ENCODE measurements around the gene KRTAP13-1.

KRTAP13-1 gene

DNA sequence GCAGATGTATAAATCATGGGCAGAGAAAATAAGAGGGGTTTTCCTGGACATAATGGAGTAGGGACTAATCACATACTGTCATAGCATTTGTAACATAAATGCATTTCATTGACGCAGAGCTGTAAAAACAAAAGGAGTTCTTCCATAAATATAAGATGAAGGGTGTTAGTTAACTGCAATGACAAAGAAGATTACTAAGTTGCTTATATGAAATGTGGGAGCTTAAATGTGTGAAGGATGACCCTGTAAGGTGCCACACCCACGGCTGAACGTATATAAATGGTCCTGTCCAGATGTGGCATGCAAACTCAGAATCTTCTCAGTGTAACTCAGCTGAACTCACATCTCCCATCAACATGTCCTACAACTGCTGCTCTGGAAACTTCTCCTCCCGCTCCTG is at the start of gene KRTAP13-1:
Gene KRTAP13-1, plus strand, starts transcription at position 301 of the 400 bp plus-strand sequence. Its CDS starts 56 bp downstream, at position 357.
- FAIRE-seq = no peak

- FAIRE-seq = no peak
Measured at GRCh38 chr21:30348506-30348905, 47.3 kb upstream of the KRTAP13-1 start, which contains the start of gene KRTAP23-1. Gene KRTAP23-1 (minus strand): TSS chr21:30348606. CDS start chr21:30348606, 0 bp downstream.

- FAIRE-seq = no peak
Measured at GRCh38 chr21:30349572-30349971, 46.3 kb upstream of the KRTAP13-1 start.

DNA sequence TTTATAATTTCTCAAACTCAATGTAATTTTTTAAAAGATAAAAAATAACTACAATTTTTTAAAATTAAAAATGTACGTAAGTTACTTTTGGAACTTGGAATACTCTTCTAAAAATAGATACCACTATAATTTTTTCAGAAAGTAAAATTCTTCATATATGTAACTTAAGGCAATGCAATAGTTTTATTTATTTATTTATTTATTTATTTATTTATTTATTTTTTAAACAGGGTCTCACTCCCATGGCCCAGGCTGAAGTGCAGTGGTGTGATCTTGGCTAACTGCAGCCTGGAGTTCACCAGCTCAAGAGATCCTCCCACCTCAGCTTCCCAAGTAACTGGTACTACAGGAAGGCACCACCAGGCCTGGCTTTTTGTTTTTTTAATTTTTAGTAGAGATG is 44.3 kb upstream of the KRTAP13-1 start:
- FAIRE-seq = no peak

GRCh38 chr21:30354308-30355005 is 41.4 kb upstream of the KRTAP13-1 start:
- FAIRE-seq = no peak

DNA sequence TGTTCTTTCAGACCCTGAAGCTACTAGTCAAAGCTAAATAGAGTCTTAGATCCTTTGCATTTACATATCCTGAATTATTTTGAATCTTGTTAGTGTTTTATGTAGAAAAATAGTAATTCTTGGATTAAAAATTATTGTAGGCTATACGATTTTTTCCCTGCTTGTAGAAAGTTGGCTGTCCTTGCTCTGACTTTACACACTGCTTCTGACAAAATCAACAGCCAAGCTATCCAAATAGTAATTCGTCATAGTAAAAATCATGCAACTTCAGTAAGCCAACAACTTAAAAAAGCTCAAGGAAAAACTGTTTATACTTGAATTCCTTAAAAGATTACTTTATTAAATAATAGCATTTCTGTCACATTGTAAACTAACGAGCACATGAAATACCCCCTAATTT is 39.9 kb upstream of the KRTAP13-1 start:
- no peak for FAIRE-seq

DNA sequence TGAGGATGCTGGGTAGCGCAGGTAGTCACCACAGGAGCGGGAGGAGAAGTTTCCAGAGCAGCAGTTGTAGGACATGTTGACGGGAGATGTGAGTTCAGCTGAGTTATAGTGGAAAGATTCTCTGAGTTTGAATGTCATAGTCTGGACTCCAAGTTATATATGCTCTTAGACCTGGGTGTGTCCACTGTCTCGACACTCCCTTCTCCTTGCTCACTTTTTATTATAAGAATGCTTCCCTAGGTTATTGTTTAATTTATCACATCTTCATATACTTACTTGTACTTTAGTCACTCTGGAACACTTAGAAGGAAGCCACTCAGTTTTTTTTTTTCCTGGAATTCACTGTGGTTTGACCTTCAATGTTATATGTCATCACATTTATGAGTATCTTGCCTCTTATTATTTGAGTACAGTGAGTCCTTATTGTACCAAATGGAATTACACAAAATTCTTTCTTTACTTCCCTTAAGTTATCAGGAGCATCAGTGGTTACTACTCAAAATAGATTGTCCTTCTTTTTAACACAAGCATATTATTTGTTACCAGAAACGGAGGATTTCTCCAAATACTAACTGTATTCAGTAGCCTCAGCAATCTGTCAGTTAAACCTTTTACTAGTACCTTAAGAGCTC is 23.6 kb upstream of the KRTAP13-1 start, which contains the start of gene KRTAP13-2:
Gene KRTAP13-2, minus strand, starts transcription at position 133 of the 632 bp plus-strand sequence. Its CDS starts 58 bp downstream, at position 75.
- FAIRE-seq = no peak

GRCh38 chr21:30382201-30382600 is 13.6 kb upstream of the KRTAP13-1 start:
- no peak for FAIRE-seq

GRCh38 chr21:30391492-30392025 is 4.3 kb upstream of the KRTAP13-1 start:
- FAIRE-seq = no peak

DNA sequence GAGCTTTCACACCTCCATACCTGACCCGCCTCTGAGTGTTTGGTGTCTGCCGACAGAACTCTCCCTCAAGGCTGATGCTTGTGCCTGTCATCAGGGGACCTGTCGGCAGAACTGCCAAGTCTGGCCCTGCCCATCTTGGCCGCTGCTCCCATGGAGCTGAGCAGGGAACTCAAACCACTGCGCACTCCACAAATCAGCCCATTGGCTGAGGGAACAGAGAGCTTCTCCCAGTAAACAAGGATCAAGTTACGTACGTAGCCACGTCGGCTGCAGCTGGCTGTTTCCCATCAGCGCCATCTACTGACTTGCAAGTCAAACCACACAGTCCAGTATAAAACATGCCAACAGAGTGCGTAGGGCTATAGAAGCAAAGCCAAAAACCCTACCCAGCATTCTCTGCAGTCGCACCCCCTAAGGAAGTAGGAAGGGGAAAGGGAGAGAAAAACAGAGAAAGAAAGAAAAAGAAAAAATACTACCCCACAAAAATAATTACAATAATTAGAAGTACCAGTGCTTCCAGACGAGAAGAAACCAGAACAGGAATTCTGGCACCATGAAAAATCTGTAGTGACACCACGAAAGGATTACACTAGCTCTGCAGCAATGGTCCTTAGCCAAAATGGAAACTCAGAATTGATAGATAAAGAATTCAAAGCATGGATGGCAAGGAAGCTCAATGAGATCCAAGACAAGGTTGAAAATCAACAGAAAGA is 13.1 kb downstream of the KRTAP13-1 start:
- FAIRE-seq = no peak

- FAIRE-seq = no peak
Measured at GRCh38 chr21:30415993-30416392, 20.2 kb downstream of the KRTAP13-1 start.

DNA sequence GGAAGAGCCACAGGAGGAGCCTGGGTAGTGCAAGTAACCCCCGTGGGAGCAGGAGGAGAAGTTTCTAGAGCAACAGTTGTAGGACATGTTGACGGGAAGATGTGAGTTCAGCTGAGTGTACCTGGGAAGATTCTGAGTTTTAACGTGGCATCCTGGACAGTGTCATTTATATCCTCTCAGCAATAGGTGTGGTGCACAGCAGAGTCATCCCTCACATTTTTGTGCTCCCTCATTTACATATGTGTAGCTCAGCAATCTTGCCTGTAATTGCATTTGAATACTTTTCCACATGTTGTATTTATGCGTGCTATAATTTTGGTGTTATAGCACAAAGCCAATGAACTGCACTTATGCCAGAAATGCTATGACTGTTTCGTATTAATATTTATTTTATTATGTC is 30.0 kb downstream of the KRTAP13-1 start, which contains the start of gene KRTAP13-3:
Gene KRTAP13-3, minus strand, starts transcription at position 101 of the 400 bp plus-strand sequence. Its CDS starts 14 bp downstream, at position 87.
- FAIRE-seq = no peak

- no peak for FAIRE-seq
Measured at GRCh38 chr21:30426731-30427130, 30.9 kb downstream of the KRTAP13-1 start.

DNA sequence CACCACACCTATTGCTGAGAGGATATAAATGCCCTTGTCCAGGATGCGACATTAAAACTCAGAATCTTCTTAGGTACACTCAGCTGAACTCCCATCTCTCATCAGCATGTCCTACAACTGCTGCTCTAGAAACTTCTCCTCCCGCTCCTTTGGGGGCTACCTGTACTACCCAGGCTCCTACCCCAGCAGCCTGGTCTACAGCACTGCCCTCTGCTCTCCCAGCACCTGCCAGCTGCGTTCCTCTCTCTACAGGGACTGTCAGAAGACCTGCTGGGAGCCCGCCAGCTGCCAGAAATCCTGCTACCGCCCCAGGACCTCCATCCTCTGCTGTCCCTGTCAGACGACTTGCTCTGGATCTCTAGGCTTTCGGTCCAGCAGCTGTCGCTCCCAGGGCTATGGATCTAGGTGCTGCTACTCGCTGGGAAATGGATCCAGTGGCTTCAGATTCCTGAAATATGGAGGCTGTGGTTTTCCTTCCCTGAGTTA is 34.4 kb downstream of the KRTAP13-1 start, which contains the start of gene KRTAP13-4:
Gene KRTAP13-4, plus strand, starts transcription at position 51 of the 486 bp plus-strand sequence. Its CDS starts 56 bp downstream, at position 107.
- no peak for FAIRE-seq

- FAIRE-seq = no peak
Measured at GRCh38 chr21:30434033-30434631, 38.3 kb downstream of the KRTAP13-1 start.

GRCh38 chr21:30437010-30437565 is 41.3 kb downstream of the KRTAP13-1 start:
- FAIRE-seq = no peak

GRCh38 chr21:30439975-30440374 is 44.1 kb downstream of the KRTAP13-1 start, which contains the start of gene KRTAP15-1:
Gene KRTAP15-1 (plus strand): TSS chr21:30440275. CDS start chr21:30440328, 53 bp downstream.
- no peak for FAIRE-seq

DNA sequence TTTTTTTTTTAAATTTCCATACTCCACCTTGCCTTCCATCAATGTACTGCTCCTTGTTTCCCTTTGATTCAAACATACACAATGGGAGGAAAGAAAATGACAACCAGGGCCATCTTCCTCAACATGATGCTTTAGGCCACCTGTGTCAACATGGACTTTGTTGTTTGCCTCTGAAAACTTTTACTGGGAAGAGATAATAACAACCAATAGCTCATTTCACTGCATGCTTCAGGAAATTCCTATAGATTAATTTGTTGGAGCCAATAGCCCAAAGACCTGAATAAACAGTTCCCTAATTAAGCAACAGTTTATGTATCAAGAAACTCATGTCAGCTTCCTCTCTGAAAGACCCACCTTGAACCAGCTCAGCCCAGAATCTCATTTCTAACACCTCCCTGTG is 47.4 kb downstream of the KRTAP13-1 start:
- FAIRE-seq = no peak

- no peak for FAIRE-seq
Measured at GRCh38 chr21:30444204-30444603, 48.4 kb downstream of the KRTAP13-1 start.

Measured in A204.1 (cell line).